Heart left ventricle (tissue), 16 donors: ENCODE measurements around the gene SLC6A11. TPM values are rescaled to one million over a fixed set of nuclear protein-coding genes. Genes with fewer than 3 reads are reported as not detected.

ENCODE experiments used
- ATAC-seq, 4 donors: fragments of 200-7000 bp; cut with Tn5 transposase; one replicate each; pipeline ENCODE4 v1.9.1; 2020 to 2022; ENCODE audit warnings: moderate library complexity in 4 of 4, mild to moderate bottlenecking in 3 of 4, moderate number of reproducible peaks in 1 of 4
- DNase-seq, 5 donors: peaks; one replicate each; pipeline ENCODE4 v3.0.0-alpha.2; 2020
- H3K27ac ChIP-seq, 12 donors: fragments of 200-600 bp; sonication (generic) in 4 of 12; one replicate each; pipeline versions ENCODE4 v1.5.0 to v1.8.0; 2016 to 2022; ENCODE audit warnings: mild to moderate bottlenecking in 2 of 12
- H3K27me3 ChIP-seq, 9 donors: fragments of 200-600 bp; sonication (generic) in 2 of 9; one replicate each; pipeline versions ENCODE4 v1.5.1 to v1.8.0; 2016 to 2022; ENCODE audit warnings: mild to moderate bottlenecking in 3 of 9
- H3K36me3 ChIP-seq, 9 donors: fragments of 200-600 bp; sonication (generic) in 2 of 9; one replicate each; pipeline versions ENCODE4 v1.5.0 to v1.8.0; 2018 to 2022; ENCODE audit warnings: mild to moderate bottlenecking in 2 of 9
- H3K4me1 ChIP-seq, 12 donors: fragments of 200-600 bp; sonication (generic) in 4 of 12; one replicate each; pipeline versions ENCODE4 v1.5.0 to v1.8.0; 2016 to 2022; ENCODE audit warnings: mild to moderate bottlenecking in 3 of 12
- H3K4me3 ChIP-seq, 12 donors: fragments of 200-600 bp; sonication (generic) in 4 of 12; one replicate each; pipeline versions ENCODE4 v1.5.0 to v1.8.0; 2017 to 2022; ENCODE audit warnings: mild to moderate bottlenecking in 9 of 12, moderate library complexity in 4 of 12
- H3K9me3 ChIP-seq, 12 donors: fragments of 200-600 bp; sonication (generic) in 4 of 12; one replicate each; pipeline versions ENCODE4 v1.5.0 to v1.8.0; 2016 to 2022; ENCODE audit warnings: mild to moderate bottlenecking in 1 of 12
- CTCF ChIP-seq, 12 donors: fragments of 200-600 bp; sonication (generic) in 4 of 12; IDR thresholded peaks; one replicate each; pipeline versions ENCODE4 v1.5.0 to v1.8.0; 2018 to 2022; ENCODE audit warnings: antibody characterized with exemption in 12 of 12, mild to moderate bottlenecking in 5 of 12
- POLR2A ChIP-seq, 2 donors: fragments of 450-650 bp; IDR thresholded peaks; one replicate each; pipeline ENCODE4 v1.6.1; 2017; ENCODE audit warnings: antibody characterized with exemption in 2 of 2, mild to moderate bottlenecking in 2 of 2, moderate library complexity in 2 of 2
- WGBS, 4 donors: extraction: QIAGEN DNeasy Blood & Tissue Kit in 2 of 4; methylation state at CpG; one replicate each; pipeline versions ENCODE4 v1.1.5 to v1.1.7; 2013 to 2018; 5-methylcytosine and 5-hydroxymethylcytosine counted together
- intact Hi-C, 10 donors: fragments of 100-400 bp; cut with DNase I; formaldehyde crosslinking; loops; one replicate each; pipeline versions ENCODE4 v1.11.1 to v1.14.2; 2022
- polyA plus RNA-seq, 2 donors: library from polyadenylated mRNA; stranded (reverse); fragments of 200-250 nt; gene quantifications; one replicate each; pipeline ENCODE4 v1.2.3, GENCODE V29; 2013
- total RNA-seq, 9 donors: library from RNA; depleted of rRNA in 2 of 9; stranded (reverse); fragments of >200 nt in 2 of 9; fragmentation: NEBNext Ultra II Directional in 3 of 9; extraction: Animal tissue kit (Norgen Biotek cat#: 25700) in 3 of 9; gene quantifications; one replicate each; pipeline versions ENCODE4 v1.1.0 to v1.2.4, GENCODE V29; 2016 to 2023
- donor health status: ischemic (EF 13 %, LVEDD 7.1; RV severe dilation, severe dysfunction).
- donor health status: healthy with polysubstance abuse.
- donor health status: DM: no; HTN: yes; CAD: no.
- donor health status: DM: no; HTN: no; CAD: no.
- donor health status: ischemic (EF 25% LVEDD 6.9; RV normal size, moderate dysfunction).
- donor health status: ischemic (EF 25% LVEDD 5.7; RV mildly dilated, moderate dysfunction).
- donor health status: healthy.
- donor health status: DM: yes; HTN: yes; CAD: no.
- donor health status: ischemic (EF 35%, LVEDD 5.7; RV mildly dilated, moderate dysfunction).
- donor health status: nonischemic (EF 11% LVEDD 7.7; RV severe dilation, severe dysfunction).
- donor health status: DM: yes; HTN: yes; CAD: no.
- donor health status: PGD.
- donor health status: ischemic (EF 29% LVEDD 5.4; RV normal size, mild dysfunction).
- donor health status: nonischemic (EF 23%, LVEDD 6.1; RV moderate dilation, normal function).

The SLC6A11 gene
- total and polyA plus RNA-seq, 11 donors, result not detected

GRCh38 chr3:10781981-10782380, 34.0 kb upstream of the SLC6A11 start:
- no peak for DNase-seq
- Histone ChIP-seq H3K36me3 (no peaks in the 10 kb centered on the region), H3K4me3 (no peak overlapping the region), H3K9me3 (no peaks in the 10 kb centered on the region), H3K27ac (no peak overlapping the region), H3K27me3 (peaks cover 0 to 30% (median 3%) of the 10 kb centered on the region in 9 donors), H3K4me1 (no peaks in the 10 kb centered on the region)
- no peak for ATAC-seq
- intact Hi-C loops, result no loop called here
- TF ChIP-seq CTCF (IDR thresholded peaks at IDR 0.05) (no peak), POLR2A (IDR thresholded peaks at IDR 0.05) (no peak)
- WGBS, 4 donors, result 51 to 75% (median 62%) methylated on average over 2 of the region's 2 CpGs

GRCh38 chr3:10783360-10784351, 32.4 kb upstream of the SLC6A11 start:
- no peak for ATAC-seq
- H3K36me3 ChIP-seq, result no peaks in the 10 kb centered on the region
- H3K27ac ChIP-seq, result no peak overlapping the region
- H3K4me3 ChIP-seq, result no peak overlapping the region
- intact Hi-C loops, result no loop called here
- TF ChIP-seq CTCF (IDR thresholded peaks at IDR 0.05) (peak; percentile 42 to 83 (median 62)), POLR2A (IDR thresholded peaks at IDR 0.05) (no peak)
- 14 to 20% (median 17%) methylated on average over 5 of the region's 5 CpGs for WGBS, 4 donors
- H3K9me3 ChIP-seq, result no peaks in the 10 kb centered on the region
- DNase-seq, result no peak
- no peaks in the 10 kb centered on the region for H3K4me1 ChIP-seq
- peaks cover 0 to 41% (median 7%) of the 10 kb centered on the region in 9 donors for H3K27me3 ChIP-seq

- Histone ChIP-seq H3K4me3 (no peak overlapping the region), H3K9me3 (no peaks in the 10 kb centered on the region), H3K27ac (no peak overlapping the region), H3K36me3 (no peaks in the 10 kb centered on the region), H3K27me3 (peaks cover 0 to 40% (median 8%) of the 10 kb centered on the region in 9 donors), H3K4me1 (no peaks in the 10 kb centered on the region)
- DNase-seq (no peak), ATAC-seq (no peak)
- intact Hi-C loops, result no loop called here
- no peak for TF ChIP-seq POLR2A (IDR thresholded peaks at IDR 0.05)
- no peak for TF ChIP-seq CTCF (IDR thresholded peaks at IDR 0.05)
These were observed 29.4 kb upstream of the SLC6A11 start for GRCh38 chr3:10786640-10787039.

GRCh38 chr3:10788451-10788850, 27.6 kb upstream of the SLC6A11 start:
- TF ChIP-seq CTCF (IDR thresholded peaks at IDR 0.05) (no peak), POLR2A (IDR thresholded peaks at IDR 0.05) (no peak)
- WGBS, 4 donors, result 16 to 33% (median 27%) methylated on average over 1 of the region's 1 CpG
- intact Hi-C loops, result no loop called here

More at GRCh38 chr3:10788451-10788850, 27.6 kb upstream of the SLC6A11 start:
- Histone ChIP-seq H3K36me3 (no peaks in the 10 kb centered on the region), H3K4me3 (no peak overlapping the region), H3K4me1 (no peaks in the 10 kb centered on the region), H3K27me3 (peaks cover 0 to 47% (median 8%) of the 10 kb centered on the region in 9 donors), H3K27ac (no peak overlapping the region), H3K9me3 (no peaks in the 10 kb centered on the region)
- no peak for ATAC-seq
- DNase-seq, result no peak
